Activated CD8-positive, alpha-beta memory T cell treated with anti-CD3 and anti-CD28 coated beads, Interleukin-2, amount 50 U/mL, for 48 hours (primary cell): ENCODE results near the gene IQCB1.
"Not testable (repeated sequence)": the region's sequence is repeated elsewhere in the genome, so short reads cannot be mapped to it uniquely, and the experiment has no call there.

ENCODE experiments used
- DNase-seq: peaks from one replicate; pipeline ENCODE4 v3.0.0-alpha.2; 2020

Gene IQCB1

DNA sequence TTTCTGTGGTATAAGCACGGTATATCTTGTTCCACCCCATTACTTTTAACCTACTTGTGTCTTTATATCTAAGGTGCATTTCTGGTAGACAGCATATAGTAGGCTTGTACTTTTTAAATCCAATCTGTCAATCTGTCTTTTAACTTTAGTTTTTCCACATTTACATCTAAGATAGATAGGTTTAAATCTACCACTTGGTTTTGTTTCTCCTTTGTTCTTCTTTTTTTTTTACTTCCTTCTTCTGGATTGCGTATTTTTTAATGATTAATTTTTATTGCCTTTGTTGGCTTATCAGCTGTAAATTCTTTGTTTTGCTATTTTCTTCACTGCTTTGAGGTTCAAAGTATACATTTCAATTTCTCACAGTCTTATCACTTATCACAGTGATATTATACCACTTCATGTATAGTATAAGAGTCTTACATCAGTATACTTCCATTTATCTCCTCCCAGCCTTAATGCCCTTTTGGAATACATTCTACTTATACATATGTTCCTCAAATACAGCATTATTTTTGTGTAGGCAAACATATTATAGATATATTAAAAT is 31.0 kb downstream of the IQCB1 start:
- no peak for DNase-seq

DNA sequence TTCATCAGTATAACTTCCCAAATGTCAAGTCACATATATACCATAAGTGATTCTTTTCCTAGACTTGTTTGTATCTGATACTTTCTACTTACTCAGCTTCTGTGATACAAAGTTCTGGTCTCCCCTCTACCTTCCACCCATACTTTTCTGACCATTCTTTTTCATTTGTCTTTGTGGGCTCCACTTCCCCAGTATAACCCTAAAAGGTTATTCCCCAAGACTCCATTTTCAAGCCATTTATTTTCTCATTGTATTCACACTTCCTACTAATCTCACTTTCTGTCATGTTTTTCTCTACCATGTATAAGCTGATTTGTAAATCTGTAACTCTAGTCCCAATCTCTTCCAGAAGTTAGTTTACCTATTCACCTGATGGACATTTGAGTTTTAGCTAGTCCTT is 34.0 kb downstream of the IQCB1 start:
- no peak for DNase-seq

DNA sequence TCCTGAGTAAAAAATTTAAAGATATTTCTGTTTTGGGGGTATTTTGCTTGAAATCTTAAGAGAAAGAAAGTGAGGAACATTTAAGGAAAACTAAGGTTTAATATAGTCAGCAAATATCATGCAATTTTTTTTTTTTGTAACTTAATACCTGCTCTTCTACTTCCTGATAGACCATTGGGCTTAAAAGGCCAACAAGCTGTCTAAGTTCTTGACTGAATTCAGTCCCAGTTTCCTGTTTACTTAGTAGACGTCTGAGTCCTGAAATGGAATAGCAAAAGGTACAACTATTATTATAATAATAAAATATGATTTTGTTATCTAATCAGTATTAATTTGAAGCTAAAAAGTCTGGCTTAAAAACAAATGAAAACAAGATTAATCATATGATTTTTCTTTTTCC is 37.9 kb downstream of the IQCB1 start:
- DNase-seq: no peak

DNA sequence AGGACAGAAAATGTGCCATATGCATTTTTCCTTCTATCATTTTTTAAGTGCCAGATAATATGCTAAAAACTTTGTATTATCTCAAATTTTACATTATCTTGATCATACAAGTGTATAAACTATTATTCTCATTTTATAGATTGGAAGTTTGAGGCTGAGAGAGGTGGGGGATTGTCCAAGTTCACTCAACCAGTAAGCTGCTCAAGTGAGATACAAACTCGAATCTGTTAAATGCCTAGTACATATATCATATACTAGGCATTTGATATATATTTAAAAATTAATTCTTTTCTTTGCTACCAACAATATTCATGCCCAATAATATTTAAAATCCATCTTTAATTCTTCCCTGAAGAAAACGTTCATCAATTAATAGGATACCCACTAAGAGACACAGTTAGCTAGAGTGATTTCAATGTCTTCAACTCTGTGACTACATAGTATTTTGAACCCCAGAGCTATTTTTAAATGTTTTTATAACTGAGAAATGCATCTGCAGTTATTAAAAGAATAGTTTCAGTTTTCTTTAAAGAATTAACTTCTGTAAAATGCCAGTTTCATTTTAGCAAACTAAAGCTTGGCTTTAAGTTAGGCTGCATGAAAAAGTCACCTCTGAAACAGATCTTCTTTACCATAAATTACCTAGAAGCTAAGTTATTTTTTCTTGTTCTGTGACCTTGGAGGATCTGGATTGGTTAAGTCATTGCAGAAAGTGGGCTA is 40.4 kb downstream of the IQCB1 start:
- DNase-seq: no peak

DNA sequence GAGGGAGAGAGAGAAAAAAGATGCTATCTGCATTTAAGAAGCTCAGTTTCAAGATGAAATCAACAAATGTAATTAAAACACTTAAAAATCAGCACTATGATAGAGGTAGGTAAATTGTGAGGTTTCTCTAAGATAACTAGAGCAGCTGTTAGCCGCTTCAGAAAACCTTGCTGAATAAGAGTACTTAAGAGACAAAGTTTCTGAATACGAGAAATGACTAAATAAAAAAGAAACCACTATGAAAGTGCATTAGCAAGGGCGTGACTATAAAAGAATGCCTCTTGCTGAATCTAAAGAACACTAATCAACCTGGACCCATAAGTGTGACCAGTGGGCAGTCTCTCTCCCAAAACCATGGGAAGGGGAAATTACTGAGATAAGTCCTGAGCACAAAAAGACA is 41.8 kb downstream of the IQCB1 start:
- DNase-seq: no peak

DNA sequence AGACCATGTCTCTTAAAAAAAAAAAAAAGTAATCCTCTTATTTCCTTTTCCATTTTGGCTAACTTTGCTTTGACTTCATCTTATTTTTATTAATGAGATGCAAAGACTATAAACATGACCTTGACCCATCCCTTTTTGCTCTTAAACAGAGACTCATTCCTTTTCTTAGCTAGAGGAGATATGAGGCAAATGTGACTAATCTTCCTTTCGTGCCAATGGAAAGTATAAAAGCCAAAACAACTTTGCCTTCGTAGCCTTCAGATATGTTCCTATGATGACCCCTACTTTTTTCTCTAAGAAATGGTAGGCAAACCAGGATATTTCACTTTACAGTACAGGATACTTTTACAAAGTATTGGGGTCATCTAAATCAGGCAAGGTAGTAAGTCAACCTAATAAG is 48.4 kb downstream of the IQCB1 start:
- no peak for DNase-seq

DNA sequence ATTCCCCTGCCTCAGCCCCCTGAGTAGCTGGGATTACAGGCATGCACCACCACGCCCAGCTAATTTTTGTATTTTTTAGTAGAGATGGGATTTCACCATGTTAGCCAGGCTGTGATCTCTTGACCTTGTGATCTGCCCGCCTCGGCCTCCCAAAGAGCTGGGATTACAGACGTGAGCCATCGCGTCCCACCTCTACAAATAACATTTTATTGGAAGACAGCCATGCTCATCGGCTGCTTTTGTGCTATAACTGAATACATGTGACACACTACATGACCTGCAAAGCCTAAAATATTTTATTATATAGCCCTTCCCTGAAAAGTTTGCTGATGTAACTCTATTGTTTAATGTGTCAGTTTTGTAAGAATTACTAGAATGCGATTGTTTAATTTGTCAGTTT is 52.1 kb downstream of the IQCB1 start:
- not testable (repeated sequence) for DNase-seq

DNA sequence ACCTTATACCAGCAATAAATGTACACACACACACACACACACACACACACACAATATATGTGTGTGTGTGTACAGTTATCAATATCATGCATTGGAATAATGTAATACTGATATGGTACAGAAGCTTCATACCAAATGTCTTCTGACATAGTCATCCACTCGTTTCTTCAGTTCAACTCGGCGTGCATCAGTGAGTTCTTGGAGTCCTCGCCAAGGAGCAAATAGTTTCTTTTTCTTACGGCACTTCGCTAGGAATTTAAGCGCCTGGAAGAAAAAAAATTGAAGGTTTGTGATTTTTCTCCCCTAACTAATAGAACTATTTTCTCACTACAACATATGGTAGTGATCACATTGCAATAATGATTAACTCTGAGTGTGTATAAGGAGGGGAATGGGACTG is 53.2 kb downstream of the IQCB1 start:
- no peak for DNase-seq

DNA sequence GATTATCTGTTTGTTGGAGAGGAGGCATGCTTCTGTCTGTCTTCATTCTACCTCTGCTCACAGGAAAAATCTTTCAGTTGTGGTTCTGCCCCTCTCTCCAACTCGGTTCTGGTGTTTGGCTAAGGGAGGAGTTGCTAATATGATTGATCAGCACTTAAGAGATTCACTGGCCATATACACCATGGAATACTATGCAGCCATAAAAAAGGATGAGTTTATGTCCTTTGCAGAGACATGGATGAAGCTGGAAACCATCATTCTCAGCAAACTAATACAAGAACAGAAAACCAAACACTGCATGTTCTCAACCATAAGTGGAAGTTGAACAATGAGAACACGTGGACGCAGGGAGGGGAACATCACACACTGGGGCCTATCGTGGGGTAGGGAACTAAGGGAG is 59.8 kb downstream of the IQCB1 start:
- DNase-seq: not testable (repeated sequence)

DNA sequence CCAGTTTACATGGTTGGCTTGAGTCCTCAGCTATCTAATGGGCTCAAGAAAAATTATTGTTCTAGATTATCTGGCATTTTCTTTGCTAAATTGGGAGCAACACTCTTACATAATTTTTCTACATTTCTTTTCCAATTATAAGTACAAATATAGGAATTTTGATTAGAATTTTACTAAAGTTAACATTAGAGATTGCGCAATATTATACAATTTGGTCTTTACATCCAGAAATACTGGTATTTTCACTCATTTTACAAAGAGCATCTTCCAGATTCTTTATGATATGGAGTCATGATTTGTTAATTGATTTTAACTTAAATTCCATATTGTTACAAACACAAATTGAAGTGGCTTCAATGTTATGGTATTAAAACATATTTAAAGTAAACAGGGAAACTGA is 65.6 kb downstream of the IQCB1 start:
- DNase-seq: no peak

DNA sequence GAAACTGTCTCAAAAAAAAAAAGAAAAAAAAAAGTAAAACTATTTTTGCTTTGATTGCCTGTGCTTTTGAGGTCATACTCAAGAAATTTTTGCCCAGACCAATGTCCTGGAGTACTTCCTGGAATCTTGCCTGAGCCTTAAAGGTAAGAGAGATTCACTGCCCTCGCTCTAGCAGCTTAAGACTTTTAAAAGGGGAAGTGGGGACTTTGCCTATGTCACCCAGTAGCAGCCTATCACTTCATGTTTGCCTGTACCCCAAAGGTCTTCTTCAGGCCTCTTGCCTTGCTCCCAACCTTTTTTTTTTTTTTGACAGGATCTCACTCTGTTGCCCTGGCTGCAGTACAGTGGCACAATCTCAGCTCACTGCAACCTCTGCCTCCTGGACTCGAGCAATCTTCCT is 66.4 kb downstream of the IQCB1 start:
- DNase-seq: no peak

DNA sequence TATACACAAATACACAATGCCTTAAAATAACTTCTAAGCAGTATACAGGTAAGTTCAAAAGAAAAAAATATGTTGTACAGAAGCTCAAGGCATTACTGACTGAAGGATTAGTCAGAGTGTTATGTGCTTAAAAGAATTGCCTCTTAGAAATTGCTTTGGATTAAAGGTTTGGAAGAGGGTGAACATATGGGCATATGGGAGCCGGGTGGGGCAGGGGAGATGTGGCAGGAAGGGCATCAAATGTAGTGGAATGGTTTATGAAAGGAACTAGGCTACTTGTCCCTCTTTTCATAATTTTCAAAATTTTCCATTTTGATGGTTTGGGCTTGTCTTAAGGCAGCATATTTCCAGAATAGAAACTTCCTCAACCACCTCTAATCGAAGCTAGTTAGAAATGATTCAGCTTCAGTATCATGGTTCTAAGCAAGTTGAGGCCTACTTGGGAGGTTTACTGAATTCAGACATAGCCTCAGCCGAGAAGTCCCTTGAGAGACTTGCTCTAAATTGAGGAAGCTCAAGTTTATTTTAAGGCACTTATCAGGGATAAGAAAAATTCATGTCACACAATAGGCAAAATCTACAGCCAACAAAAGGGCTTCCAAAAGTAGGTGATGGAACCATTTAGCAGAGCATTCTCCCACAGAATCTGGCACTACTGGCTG is 75.2 kb downstream of the IQCB1 start:
- DNase-seq: no peak

DNA sequence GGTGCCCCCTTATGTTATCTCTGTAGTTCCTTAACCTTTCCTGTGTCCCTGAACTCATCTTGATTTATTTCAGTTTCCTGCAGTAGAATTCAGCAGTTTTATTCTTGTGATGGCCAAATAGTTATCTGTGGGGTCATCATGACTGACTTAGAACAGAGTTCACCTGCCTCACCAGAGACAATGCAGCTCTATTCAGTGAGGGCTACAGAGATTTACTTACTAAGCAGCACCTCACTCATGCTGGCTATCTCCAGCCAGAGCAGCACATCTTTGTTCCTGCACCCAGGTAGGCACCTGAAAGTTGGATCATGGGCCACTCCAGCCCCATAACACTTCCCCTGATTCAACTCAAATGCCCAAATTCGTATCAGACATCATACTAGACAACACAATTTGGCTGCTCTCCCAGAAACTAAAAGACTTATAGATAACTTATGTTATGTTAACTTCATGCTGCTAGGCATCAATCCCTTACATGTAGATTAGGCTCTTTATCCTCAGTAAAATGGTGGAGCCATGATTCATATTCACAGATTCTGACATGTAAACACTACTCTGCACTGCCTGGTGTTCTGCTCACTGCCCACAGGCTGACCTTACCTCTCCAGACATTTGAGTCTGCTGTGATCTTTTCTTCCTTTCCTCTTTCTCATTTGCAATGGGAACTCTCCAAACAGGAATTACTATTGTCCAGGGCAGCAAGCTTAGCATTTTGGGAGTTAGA is 76.0 kb downstream of the IQCB1 start:
- DNase-seq: no peak

DNA sequence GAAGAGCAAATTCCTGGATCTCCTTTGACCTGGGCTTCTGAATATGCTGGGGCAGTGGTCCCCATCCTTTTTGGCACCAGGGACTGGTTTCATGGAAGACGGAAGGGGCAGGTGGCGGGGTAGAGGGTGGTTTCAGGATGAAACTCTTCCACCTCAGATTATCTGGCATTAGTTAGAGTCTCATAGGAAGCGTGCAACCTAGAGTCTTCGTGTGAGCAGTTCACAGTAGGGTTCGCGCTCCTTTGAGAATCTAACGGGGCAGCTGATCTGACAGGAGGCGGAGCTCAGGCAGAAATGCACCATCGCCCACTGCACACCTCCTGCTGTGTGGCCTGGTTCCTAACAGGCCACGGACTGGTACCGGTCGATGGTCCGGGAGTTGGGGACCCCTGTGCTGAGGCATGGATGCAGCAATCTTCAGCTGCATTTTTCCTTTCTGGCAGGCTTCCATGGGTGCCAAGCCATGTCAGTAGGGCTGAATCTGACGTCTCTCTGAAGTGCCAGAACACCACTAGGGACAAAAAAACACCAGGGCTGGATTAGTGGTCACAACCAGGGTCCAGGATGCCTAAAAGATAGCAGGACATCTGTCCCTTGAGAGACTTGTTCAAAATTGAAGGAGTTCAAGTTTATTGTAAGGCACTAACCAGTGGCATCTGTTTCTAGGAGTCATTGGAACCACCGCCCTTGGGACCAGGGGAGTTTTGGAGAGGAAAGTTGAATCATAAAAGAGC is 76.9 kb downstream of the IQCB1 start:
- no peak for DNase-seq

DNA sequence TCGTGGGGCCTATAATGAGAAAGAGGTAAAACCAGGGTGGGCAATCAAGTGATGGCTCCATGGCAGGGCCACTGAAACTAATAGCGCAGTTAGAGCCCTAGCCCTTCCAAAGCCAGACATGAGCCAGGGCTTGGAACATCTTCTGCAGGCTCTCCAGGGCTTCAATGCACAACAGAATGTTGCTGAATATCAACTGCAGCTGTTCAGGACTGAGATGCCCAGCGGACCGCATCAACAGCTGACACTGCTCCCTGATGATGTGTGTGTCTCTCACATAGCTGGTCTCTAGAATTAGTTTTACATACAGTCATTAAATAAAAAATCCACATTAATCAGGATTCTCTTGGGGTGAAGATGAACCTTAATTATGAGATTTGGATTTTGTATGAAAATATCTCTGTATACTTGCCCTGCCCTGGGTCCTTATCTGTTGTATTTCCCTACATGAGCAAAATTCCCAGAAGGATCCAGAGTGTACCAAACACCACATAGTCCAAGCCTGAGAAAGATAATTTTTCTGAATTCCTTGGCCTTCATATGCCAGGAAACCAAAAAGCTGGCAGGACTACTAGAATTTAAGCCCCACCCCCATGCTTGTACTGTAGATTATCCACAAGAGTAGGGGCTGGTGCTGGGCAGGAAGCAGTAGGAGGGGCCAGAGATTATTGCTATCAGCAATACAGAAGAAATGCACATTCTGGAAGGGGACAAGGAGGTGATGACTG is 77.6 kb downstream of the IQCB1 start:
- DNase-seq: no peak

DNA sequence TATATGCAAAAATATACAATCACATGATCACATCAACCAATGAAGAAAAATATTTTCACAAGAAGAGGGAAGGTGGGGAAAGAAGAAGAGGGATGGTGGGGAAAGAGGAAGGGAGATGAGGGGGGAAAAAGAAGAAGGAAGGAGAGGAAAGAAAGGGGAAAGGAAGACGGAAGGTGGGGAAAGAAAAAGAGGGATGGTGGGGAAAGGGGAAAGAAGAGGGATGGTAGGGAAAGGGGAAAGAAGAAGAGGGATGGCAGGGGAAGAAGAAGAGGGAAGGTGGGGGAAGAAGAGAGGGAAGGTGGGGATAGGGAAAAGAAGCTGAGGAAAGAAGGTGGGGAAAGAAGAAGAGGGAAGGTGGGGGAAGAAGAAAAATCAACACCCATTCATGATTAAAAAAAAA is 82.1 kb downstream of the IQCB1 start:
- DNase-seq: no peak

DNA sequence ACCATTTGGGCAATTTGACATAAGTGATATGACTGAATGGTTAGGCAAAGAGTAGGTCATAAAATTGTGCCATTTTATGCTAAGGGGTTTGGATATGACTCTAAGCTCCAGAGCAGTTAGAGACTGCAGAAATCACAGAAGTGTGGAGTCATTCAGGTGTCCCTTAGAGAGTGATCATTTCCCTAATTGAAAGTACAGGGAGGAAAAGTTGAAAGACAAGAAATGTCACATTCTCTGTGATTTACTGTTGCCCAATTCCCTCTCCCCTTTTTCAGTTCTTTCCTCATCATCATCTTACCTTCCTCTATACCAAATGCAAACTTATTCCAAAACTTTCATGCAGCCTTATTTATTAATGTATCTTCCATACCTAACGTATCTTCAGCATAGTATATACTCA is 82.6 kb downstream of the IQCB1 start:
- DNase-seq: no peak

DNA sequence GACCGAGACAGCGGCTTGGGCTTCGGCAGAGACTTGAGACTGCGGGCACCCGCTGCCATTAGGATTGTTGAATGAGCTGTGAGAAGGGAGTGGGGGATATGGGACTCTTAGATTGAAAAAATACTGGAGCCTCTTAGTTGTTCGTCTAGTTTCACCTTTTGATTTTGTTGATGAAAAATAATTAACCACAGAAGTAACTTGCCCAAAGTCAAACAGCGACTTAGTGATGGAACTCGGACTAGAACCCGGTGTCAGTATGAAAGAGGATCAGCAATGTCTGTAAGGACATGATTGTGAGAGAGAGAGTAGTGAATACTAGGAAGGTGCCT is 84.8 kb downstream of the IQCB1 start:
- no peak for DNase-seq

DNA sequence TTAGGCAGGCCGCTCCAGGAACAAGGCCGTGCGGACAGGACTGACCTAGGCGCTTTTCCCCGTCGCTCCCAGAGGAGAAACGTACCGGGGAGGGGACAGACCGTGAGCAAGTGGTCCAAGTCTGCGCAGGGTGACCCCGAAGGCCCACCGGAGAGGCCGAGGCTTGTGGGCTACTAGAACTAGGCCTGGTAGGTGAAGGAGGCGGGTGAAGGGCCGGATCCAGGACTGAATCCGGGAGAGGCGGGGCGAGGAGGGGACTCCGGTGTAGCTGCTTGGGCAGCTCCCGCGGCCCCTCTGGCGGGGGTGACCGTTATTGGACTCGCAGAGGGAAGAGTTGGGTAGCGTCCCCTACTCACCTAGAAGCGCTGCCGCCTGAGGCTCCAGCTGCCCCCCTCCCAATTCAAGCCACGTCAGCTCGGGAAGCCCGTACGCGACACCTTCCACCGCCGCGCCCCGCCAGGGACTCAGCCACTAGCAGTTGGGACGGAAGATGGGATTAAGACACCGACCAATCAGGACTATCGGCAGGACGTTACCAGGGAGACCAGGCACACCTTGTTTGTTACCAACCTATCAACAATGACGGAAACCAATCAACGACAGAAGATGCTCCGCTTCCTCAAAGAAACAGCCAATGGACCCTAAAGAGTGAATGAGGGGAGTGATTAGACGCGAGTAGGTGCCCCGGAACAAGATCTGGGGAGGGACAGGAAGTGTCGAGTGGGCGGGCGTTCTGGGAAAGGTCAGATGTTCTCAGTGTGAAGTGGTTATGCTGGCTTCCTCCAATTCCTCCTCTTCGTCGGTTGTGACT is 85.4 kb downstream of the IQCB1 start, which contains the start of gene GOLGB1:
GOLGB1 (minus strand) TSS at position 466 of the 811 bp plus-strand sequence. CDS start 18,770 bp downstream, outside the sequence.
- peak; percentile 91 for DNase-seq

DNA sequence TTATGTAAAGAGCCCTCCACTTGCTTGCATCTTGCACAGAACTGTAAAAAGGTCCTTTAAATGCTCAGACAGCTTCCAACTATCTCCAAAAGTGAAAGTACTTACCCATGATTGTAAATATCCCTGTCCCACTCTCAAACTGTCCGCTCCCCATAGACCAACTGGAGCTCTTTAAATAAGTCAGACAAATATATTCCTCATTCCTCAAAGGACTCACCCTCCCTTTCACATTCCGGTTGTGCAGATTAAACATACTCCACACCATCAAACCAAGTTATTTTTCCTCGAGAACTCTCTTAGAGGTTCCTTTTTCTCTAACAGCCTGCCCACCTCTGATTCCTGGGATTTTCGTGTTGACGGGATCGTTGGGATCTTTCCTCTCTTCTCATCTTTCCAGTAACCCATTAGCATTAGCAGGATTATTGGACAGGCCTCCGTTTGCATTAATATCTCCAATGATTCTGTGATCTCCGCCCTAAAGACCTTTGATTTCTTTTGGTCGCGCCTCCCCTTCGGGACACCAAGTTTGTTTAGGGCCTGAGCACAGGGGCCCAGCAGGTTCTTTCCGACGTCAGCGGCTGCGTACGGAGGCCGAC is 86.1 kb downstream of the IQCB1 start:
- no peak for DNase-seq

DNA sequence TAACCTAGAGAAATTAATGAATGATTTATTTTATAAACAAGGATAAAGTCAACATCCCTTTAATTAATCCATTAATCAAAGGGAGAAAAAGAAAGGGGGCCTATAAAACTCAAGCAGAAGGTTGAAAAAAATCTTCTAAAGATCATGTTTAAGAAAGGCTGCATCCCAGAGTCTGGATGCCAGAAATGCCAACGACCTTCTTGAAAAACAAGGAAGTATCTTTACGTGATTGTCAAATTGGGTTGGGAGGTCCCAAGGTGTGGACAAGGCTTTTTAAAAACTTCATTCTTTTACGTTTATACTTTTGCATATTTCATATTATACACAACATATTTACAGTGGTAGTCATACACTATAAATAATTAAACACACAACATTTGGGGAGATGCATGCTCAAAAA is 86.9 kb downstream of the IQCB1 start:
- no peak for DNase-seq
